ENCODE data around the gene NFKBIL1. TPM values are rescaled to one million over a fixed set of nuclear protein-coding genes. Genes with fewer than 3 reads are reported as not detected.

NFKBIL1 gene
- total RNA-seq, 4 donors from 2014 or later = 25.2 to 44.4 (median 28.5) TPM

- intact Hi-C loops (cut with DNase I; ENCODE audit: low total_unique reads) = no loop called here
- no peak for DNase-seq (ENCODE audit: low spot score in 2 of 2)
- WGBS, 2 donors = 86 to 91% methylated on average over 7 of the region's 7 CpGs
- H3K4me3 ChIP-seq (ENCODE audit: low read depth, poor library complexity, severe bottlenecking) = no peak overlapping the region
- no peak for TF ChIP-seq POLR2A (IDR thresholded peaks at IDR 0.05)
- no peak for TF ChIP-seq CTCF (IDR thresholded peaks at IDR 0.05)
These were observed 45.0 kb downstream of the NFKBIL1 start for GRCh38 chr6:31592396-31592771.

- no peak overlapping the region for H3K4me3 ChIP-seq (ENCODE audit: low read depth, poor library complexity, severe bottlenecking)
- TF ChIP-seq POLR2A (IDR thresholded peaks at IDR 0.05) (no peak), CTCF (IDR thresholded peaks at IDR 0.05) (no peak)
- DNase-seq (ENCODE audit: low spot score in 2 of 2) = no peak
- WGBS, 2 donors = 23 to 38% methylated on average over 2 of the region's 2 CpGs
- intact Hi-C loops (cut with DNase I; ENCODE audit: low total_unique reads) = loop anchor here (5.0 kb wide), 1 partner anchor 50 kb away; the partner anchor contains the start of genes ATP6V1G2 and NFKBIL1
These were observed 49.6 kb downstream of the NFKBIL1 start for GRCh38 chr6:31597006-31597405.

DNA sequence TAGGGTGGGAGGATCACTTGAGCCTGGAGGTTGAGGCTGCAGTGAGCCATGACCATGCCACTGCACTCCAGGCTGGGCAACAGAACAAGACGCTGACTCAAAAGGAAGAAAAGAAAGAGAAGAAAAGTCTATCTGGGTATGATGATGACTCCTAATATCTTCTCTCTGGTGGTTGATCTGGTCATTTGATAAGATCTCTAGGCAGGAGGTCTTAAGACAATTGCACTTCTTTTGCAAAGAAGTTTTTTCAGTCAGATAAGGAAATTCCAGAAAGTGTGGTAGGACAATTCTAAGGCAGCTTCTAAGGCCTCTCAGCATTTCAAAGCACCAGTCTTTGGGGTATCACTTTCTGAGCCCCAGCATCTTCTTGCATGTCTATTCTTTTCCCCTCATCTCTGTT, 59.9 kb downstream of the NFKBIL1 start:
- intact Hi-C loops (cut with DNase I; ENCODE audit: low total_unique reads) = no loop called here
- TF ChIP-seq CTCF (IDR thresholded peaks at IDR 0.05) = no peak
- TF ChIP-seq POLR2A (IDR thresholded peaks at IDR 0.05) = no peak
- no peak for DNase-seq (ENCODE audit: low spot score in 2 of 2)
- no peak overlapping the region for H3K4me3 ChIP-seq (ENCODE audit: low read depth, poor library complexity, severe bottlenecking)
- 81 to 93% methylated on average over 1 of the region's 1 CpG for WGBS, 2 donors

Other genes starting within 250 kb of the NFKBIL1 start
- 1,000 to 10,000 TPM; 1,061 to 2,090 (median 1,325) TPM for gene HLA-B, start 190.4 kb upstream of the NFKBIL1 start, total RNA-seq
- gene MICA, start 144.0 kb upstream of the NFKBIL1 start, total RNA-seq = 10 to 100 TPM in 3 of 4 donors, 1 to 10 TPM in 1; 7.7 to 21.7 (median 13.9) TPM
- gene MICB, start 49.5 kb upstream of the NFKBIL1 start, total RNA-seq = 1 to 10 TPM in 2 of 4 donors, under 1 TPM in 2; 0.61 to 2.6 (median 1.2) TPM
- gene MCCD1, start 18.6 kb upstream of the NFKBIL1 start, total RNA-seq = not detected
- 100 to 1,000 TPM; 176 to 355 (median 238) TPM for gene DDX39B, start 5.6 kb upstream of the NFKBIL1 start, total RNA-seq
- 1 to 10 TPM in 1 of 4 donors, under 1 TPM in 1, not detected in 2; 0.46 to 1.3 TPM for gene ATP6V1G2, start 1.0 kb upstream of the NFKBIL1 start, total RNA-seq
- not detected for gene LTA, start 24.7 kb downstream of the NFKBIL1 start, total RNA-seq
- gene TNF, start 28.0 kb downstream of the NFKBIL1 start, total RNA-seq = 1 to 10 TPM in 1 of 4 donors, under 1 TPM in 3; 0.38 to 1.4 (median 0.59) TPM
- 1 to 10 TPM in 1 of 4 donors, not detected in 3; 1.1 TPM for gene LTB, start 34.8 kb downstream of the NFKBIL1 start, total RNA-seq
- gene LST1, start 38.7 kb downstream of the NFKBIL1 start, total RNA-seq = 1 to 10 TPM; 1.6 to 7.0 (median 4.4) TPM
- gene NCR3, start 45.4 kb downstream of the NFKBIL1 start, total RNA-seq = not detected
- 10 to 100 TPM in 1 of 4 donors, 1 to 10 TPM in 3; 4.8 to 13.7 (median 7.2) TPM for gene AIF1, start 67.6 kb downstream of the NFKBIL1 start, total RNA-seq
- gene PRRC2A, start 73.1 kb downstream of the NFKBIL1 start, total RNA-seq = 100 to 1,000 TPM in 1 of 4 donors, 10 to 100 TPM in 3; 57.4 to 131 (median 73.7) TPM
- gene BAG6, start 105.1 kb downstream of the NFKBIL1 start, total RNA-seq = 100 to 1,000 TPM; 255 to 338 (median 287) TPM
- gene APOM, start 108.3 kb downstream of the NFKBIL1 start, total RNA-seq = 1 to 10 TPM; 1.7 to 7.2 (median 2.5) TPM
- 10 to 100 TPM; 35.8 to 39.9 (median 37.2) TPM for gene C6orf47, start 113.2 kb downstream of the NFKBIL1 start, total RNA-seq
- 10 to 100 TPM; 22.3 to 32.5 (median 24.3) TPM for gene GPANK1, start 117.4 kb downstream of the NFKBIL1 start, total RNA-seq
- gene CSNK2B, start 118.5 kb downstream of the NFKBIL1 start, total RNA-seq = 100 to 1,000 TPM; 328 to 447 (median 416) TPM
- gene LY6G5B, start 122.4 kb downstream of the NFKBIL1 start, total RNA-seq = 10 to 100 TPM in 1 of 4 donors, 1 to 10 TPM in 3; 4.2 to 21.3 (median 7.1) TPM
- gene LY6G5C, start 133.5 kb downstream of the NFKBIL1 start, total RNA-seq = 1 to 10 TPM in 1 of 4 donors, not detected in 3; 1.6 TPM
- gene ABHD16A, start 155.7 kb downstream of the NFKBIL1 start, total RNA-seq = 10 to 100 TPM; 49.9 to 61.8 (median 52.0) TPM
- not detected for gene LY6G6F, start 159.3 kb downstream of the NFKBIL1 start, total RNA-seq
- 1 to 10 TPM in 1 of 4 donors, not detected in 3; 9.5 TPM for gene LY6G6D, start 167.7 kb downstream of the NFKBIL1 start, total RNA-seq
- 100 to 1,000 TPM; 189 to 513 (median 237) TPM for gene LY6G6C, start 174.1 kb downstream of the NFKBIL1 start, total RNA-seq
- 10 to 100 TPM in 1 of 4 donors, 1 to 10 TPM in 3; 6.0 to 10.5 (median 7.9) TPM for gene MPIG6B, start 175.8 kb downstream of the NFKBIL1 start, total RNA-seq
- gene DDAH2, start 181.7 kb downstream of the NFKBIL1 start, total RNA-seq = 100 to 1,000 TPM in 3 of 4 donors, 10 to 100 TPM in 1; 65.7 to 124 (median 106) TPM
- gene CLIC1, start 188.9 kb downstream of the NFKBIL1 start, total RNA-seq = 100 to 1,000 TPM; 293 to 430 (median 393) TPM
- 10 to 100 TPM in 3 of 4 donors, 1 to 10 TPM in 1; 7.8 to 13.8 (median 11.4) TPM for gene MSH5, start 192.4 kb downstream of the NFKBIL1 start, total RNA-seq
- 10 to 100 TPM; 25.3 to 80.6 (median 55.3) TPM for gene SAPCD1, start 215.0 kb downstream of the NFKBIL1 start, total RNA-seq
- 1 to 10 TPM in 3 of 4 donors, under 1 TPM in 1; 0.49 to 4.8 (median 1.4) TPM for gene VWA7, start 229.7 kb downstream of the NFKBIL1 start, total RNA-seq
- gene VARS1, start 248.1 kb downstream of the NFKBIL1 start, total RNA-seq = 10 to 100 TPM; 39.2 to 53.9 (median 46.9) TPM